Liver (tissue), 9 donors: ENCODE results near the gene SEC24D. TPM values are rescaled to one million over a fixed set of nuclear protein-coding genes. Genes with fewer than 3 reads are reported as not detected.

ENCODE experiments used
- DNase-seq: peaks from one replicate; pipeline ENCODE4 v3.0.0-alpha.2; 2017; ENCODE audit warnings: low spot score
- H3K27ac ChIP-seq, 2 donors: one replicate each; pipeline ENCODE4 v1.7.0; 2013; ENCODE audit warnings: inconsistent platforms in 2 of 2, low read length in 2 of 2, control low read depth in 1 of 2, low read depth in 1 of 2, mild to moderate bottlenecking in 1 of 2
- H3K27me3 ChIP-seq, 4 donors: one replicate each; pipeline versions ENCODE4 v1.6.1 to v1.7.0; 2013; ENCODE audit warnings: low read length in 3 of 4, inconsistent platforms in 1 of 4, mild to moderate bottlenecking in 1 of 4, moderate library complexity in 1 of 4; ENCODE audit not compliant: control insufficient read depth in 4 of 4, insufficient read depth in 4 of 4
- H3K36me3 ChIP-seq, 4 donors: one replicate each; pipeline versions ENCODE4 v1.6.1 to v1.7.0; 2013; ENCODE audit warnings: low read length in 3 of 4, mild to moderate bottlenecking in 3 of 4, low read depth in 1 of 4, moderate library complexity in 1 of 4; ENCODE audit not compliant: control insufficient read depth in 4 of 4, insufficient read depth in 3 of 4
- H3K4me1 ChIP-seq, 4 donors: one replicate each; pipeline versions ENCODE4 v1.6.1 to v1.7.0; 2013; ENCODE audit warnings: low read length in 3 of 4, mild to moderate bottlenecking in 3 of 4, moderate library complexity in 1 of 4; ENCODE audit not compliant: control insufficient read depth in 4 of 4, insufficient read depth in 4 of 4
- H3K4me3 ChIP-seq, 3 donors: one replicate each; pipeline versions ENCODE4 v1.6.1 to v1.7.0; 2013; ENCODE audit warnings: low read length in 3 of 3, control low read depth in 1 of 3, low read depth in 1 of 3, mild to moderate bottlenecking in 1 of 3
- H3K9ac ChIP-seq, 2 donors: one replicate each; pipeline ENCODE4 v1.7.0; 2013; ENCODE audit warnings: low read length in 2 of 2, mild to moderate bottlenecking in 2 of 2, moderate library complexity in 2 of 2, control low read depth in 1 of 2, low read depth in 1 of 2
- H3K9me3 ChIP-seq, 4 donors: one replicate each; pipeline versions ENCODE4 v1.6.1 to v1.7.0; 2013; ENCODE audit warnings: low read length in 3 of 4; ENCODE audit not compliant: control insufficient read depth in 4 of 4
- FOXA1 ChIP-seq: IDR thresholded peaks from 2 replicates; pipeline ENCODE4 v1.6.1; 2016; ENCODE audit warnings: antibody characterized with exemption
- RAD21 ChIP-seq, 2 donors: IDR thresholded peaks; 2 replicates each; pipeline ENCODE4 v1.6.1; 2016; ENCODE audit warnings: antibody characterized with exemption in 2 of 2, mild to moderate bottlenecking in 2 of 2
- WGBS: extraction: QIAGEN DNeasy Blood & Tissue Kit; methylation state at CpG from one replicate; pipeline ENCODE4 v1.1.7; 2013; 5-methylcytosine and 5-hydroxymethylcytosine counted together
- polyA plus RNA-seq, 2 donors: library from polyadenylated mRNA; stranded (reverse) in 1 of 2; unstranded in 1 of 2; fragments of 200-250 nt in 1 of 2; fragments of >200 nt in 1 of 2; fragmentation: Nextera tagmentation in 1 of 2; extraction: Ambion mirVana in 1 of 2; gene quantifications; one replicate each; pipeline versions ENCODE4 v1.2.1 to v1.2.3, GENCODE V29; 2013 to 2015
- total RNA-seq, 2 donors: library from RNA; depleted of rRNA; stranded (reverse); fragments of >200 nt; gene quantifications; one replicate each; pipeline ENCODE4 v1.2.3, GENCODE V29; 2014
- donor health status: healthy.
- donor health status: healthy.
- donor health status: healthy.
- donor health status: healthy.
- donor health status: healthy.

SEC24D gene
- total and polyA plus RNA-seq, 4 donors: 16.0 to 80.8 (median 33.7) TPM

DNA sequence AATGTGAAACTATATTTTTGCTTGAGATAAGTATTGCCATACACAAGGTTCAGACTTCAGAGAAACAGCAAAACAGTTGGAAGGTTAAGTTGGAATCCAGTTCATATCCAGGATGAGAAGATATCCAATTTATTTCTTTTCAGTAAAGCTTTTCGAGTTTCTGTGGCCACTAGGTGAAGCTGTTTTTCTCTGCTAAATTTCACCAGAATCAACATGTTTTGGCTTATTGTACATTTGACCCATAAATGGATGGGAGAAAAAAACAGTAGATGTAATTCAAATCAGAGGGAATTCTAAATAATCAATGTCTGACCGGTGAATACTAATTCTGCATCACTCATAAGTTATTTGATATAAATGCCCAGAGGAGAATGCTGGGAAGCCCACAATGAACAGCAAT is 159.8 kb downstream of the SEC24D start:
- Histone ChIP-seq H3K4me3 (no peak overlapping the region), H3K36me3 (no peaks in the 10 kb centered on the region), H3K27me3 (no peaks in the 10 kb centered on the region), H3K9me3 (no peaks in the 10 kb centered on the region), H3K4me1 (no peaks in the 10 kb centered on the region), H3K9ac (no peak overlapping the region), H3K27ac (no peak overlapping the region)
- DNase-seq: no peak
- TF ChIP-seq RAD21 (IDR thresholded peaks at IDR 0.05): peak in 1 of 2 donors; percentile 17
- no peak for TF ChIP-seq FOXA1
- WGBS: 79% methylated on average over 2 of the region's 2 CpGs

Other genes starting within 250 kb of the SEC24D start
- 10 to 100 TPM; 12.5 to 25.5 TPM for gene METTL14, start 150.7 kb downstream of the SEC24D start, total RNA-seq
- 10 to 100 TPM in 1 of 2 donors, 1 to 10 TPM in 1; 8.2 to 21.0 TPM for gene METTL14, start 150.7 kb downstream of the SEC24D start, polyA plus RNA-seq
- gene SYNPO2, start 52.7 kb upstream of the SEC24D start, total RNA-seq: 10 to 100 TPM in 1 of 2 donors, 1 to 10 TPM in 1; 2.7 to 10.9 TPM
- gene SYNPO2, start 52.7 kb upstream of the SEC24D start, polyA plus RNA-seq: 1 to 10 TPM; 2.4 to 4.2 TPM